T-helper 17 cell (primary cell): Measurements from ENCODE around the gene PTPRR. TPM values are rescaled to one million over a fixed set of nuclear protein-coding genes. Genes with fewer than 3 reads are reported as not detected.
A peak's percentile ranks its signal among the peaks of the same experiment; 100 is the strongest.

ENCODE experiments used
- ATAC-seq: fragments of 150-1000 bp; cut with Tn5 transposase; 2 replicates; pipeline ENCODE4 v1.10.0; 2021; ENCODE audit warnings: mild to moderate bottlenecking, moderate library complexity
- DNase-seq, 3 donors: peaks; one replicate each; pipeline versions ENCODE4 v3.0.0 to v3.0.0-alpha.2; 2020 to 2021
- H3K9me3 ChIP-seq: one replicate; pipeline ENCODE4 v1.7.0; 2013; ENCODE audit warnings: low read length, mild to moderate bottlenecking; ENCODE audit not compliant: control insufficient read depth, poor library complexity, severe bottlenecking
- H3K27ac Mint-ChIP-seq: one replicate; pipeline ENCODE4 v1.8.0; 2022; ENCODE audit warnings: mild to moderate bottlenecking, moderate library complexity, mixed read lengths
- H3K27me3 Mint-ChIP-seq: one replicate; pipeline ENCODE4 v1.8.0; 2022; ENCODE audit warnings: mixed read lengths
- H3K36me3 Mint-ChIP-seq: one replicate; pipeline ENCODE4 v1.8.0; 2022; ENCODE audit warnings: low read depth, mixed read lengths
- H3K4me1 Mint-ChIP-seq: one replicate; pipeline ENCODE4 v1.8.0; 2022; ENCODE audit warnings: mild to moderate bottlenecking, mixed read lengths
- H3K4me3 Mint-ChIP-seq: one replicate; pipeline ENCODE4 v1.8.0; 2022; ENCODE audit warnings: mild to moderate bottlenecking, moderate library complexity, mixed read lengths
- total RNA-seq, 4 donors: library from RNA in 2 of 4; stranded (reverse) in 2 of 4; gene quantifications; one replicate each; pipeline ENCODE4 v1.2.3 and lab custom pipeline; 2022 to 2026

The PTPRR gene
- total RNA-seq, 2 donors from 2014 or later, result not detected

GRCh38 chr12:70609739-70610491 lies 310.6 kb downstream of the PTPRR start:
- peaks cover 9% of the 10 kb centered on the region for H3K4me1 Mint-ChIP-seq
- no peak for DNase-seq
- H3K27me3 Mint-ChIP-seq, result peaks cover 59% of the 10 kb centered on the region
- no peak overlapping the region for H3K27ac Mint-ChIP-seq
- no peaks in the 10 kb centered on the region for H3K9me3 ChIP-seq
- peaks cover 4% of the 10 kb centered on the region for H3K36me3 Mint-ChIP-seq
- peak; percentile 28 for ATAC-seq
- peak overlapping the region; percentile 80 for H3K4me3 Mint-ChIP-seq

GRCh38 chr12:70609203-70609602 lies 311.3 kb downstream of the PTPRR start:
- Mint-ChIP-seq H3K36me3 (peaks cover 4% of the 10 kb centered on the region), H3K27me3 (peaks cover 62% of the 10 kb centered on the region), H3K4me1 (peaks cover 9% of the 10 kb centered on the region)

GRCh38 chr12:70608184-70608583 lies 312.4 kb downstream of the PTPRR start:
- ATAC-seq (no peak), DNase-seq (no peak)
- Mint-ChIP-seq H3K36me3 (peaks cover 4% of the 10 kb centered on the region), H3K4me3 (no peak overlapping the region), H3K4me1 (peaks cover 9% of the 10 kb centered on the region), H3K27me3 (peaks cover 55% of the 10 kb centered on the region), H3K27ac (no peak overlapping the region)
- no peaks in the 10 kb centered on the region for H3K9me3 ChIP-seq

More at GRCh38 chr12:70609203-70609602, 311.3 kb downstream of the PTPRR start:
- DNase-seq (no peak), ATAC-seq (no peak)
- no peaks in the 10 kb centered on the region for H3K9me3 ChIP-seq
- H3K27ac Mint-ChIP-seq, result no peak overlapping the region
- H3K4me3 Mint-ChIP-seq, result peak overlapping the region; percentile 58

- Mint-ChIP-seq H3K36me3 (peaks cover 4% of the 10 kb centered on the region), H3K27ac (no peak overlapping the region), H3K4me3 (no peak overlapping the region), H3K4me1 (peaks cover 9% of the 10 kb centered on the region), H3K27me3 (peaks cover 51% of the 10 kb centered on the region)
- no peak for ATAC-seq
- no peak for DNase-seq
- H3K9me3 ChIP-seq, result no peaks in the 10 kb centered on the region
Observed at GRCh38 chr12:70607107-70607506, 313.4 kb downstream of the PTPRR start.

- DNase-seq (no peak), ATAC-seq (no peak)
- Mint-ChIP-seq H3K27me3 (peaks cover 44% of the 10 kb centered on the region), H3K4me3 (no peak overlapping the region), H3K4me1 (peaks cover 9% of the 10 kb centered on the region), H3K36me3 (peaks cover 4% of the 10 kb centered on the region), H3K27ac (no peak overlapping the region)
- H3K9me3 ChIP-seq, result no peaks in the 10 kb centered on the region
Observed at GRCh38 chr12:70605976-70606375, 314.6 kb downstream of the PTPRR start.

GRCh38 chr12:70604662-70605061 lies 315.9 kb downstream of the PTPRR start:
- Mint-ChIP-seq H3K4me3 (no peak overlapping the region), H3K27ac (no peak overlapping the region), H3K36me3 (no peaks in the 10 kb centered on the region), H3K27me3 (peaks cover 34% of the 10 kb centered on the region), H3K4me1 (peaks cover 4% of the 10 kb centered on the region)
- H3K9me3 ChIP-seq, result no peaks in the 10 kb centered on the region
- ATAC-seq (no peak), DNase-seq (no peak)

- H3K4me1 Mint-ChIP-seq, result no peaks in the 10 kb centered on the region
- H3K27me3 Mint-ChIP-seq, result peaks cover 19% of the 10 kb centered on the region
- H3K4me3 Mint-ChIP-seq, result no peak overlapping the region
- no peak for ATAC-seq
- DNase-seq, result no peak
- H3K9me3 ChIP-seq, result no peaks in the 10 kb centered on the region
- no peak overlapping the region for H3K27ac Mint-ChIP-seq
- H3K36me3 Mint-ChIP-seq, result no peaks in the 10 kb centered on the region
Observed at GRCh38 chr12:70603044-70603443, 317.5 kb downstream of the PTPRR start.

- DNase-seq, result no peak
- H3K27ac Mint-ChIP-seq, result no peak overlapping the region
- H3K4me1 Mint-ChIP-seq, result no peaks in the 10 kb centered on the region
- no peaks in the 10 kb centered on the region for H3K9me3 ChIP-seq
- peaks cover 5% of the 10 kb centered on the region for H3K27me3 Mint-ChIP-seq
- ATAC-seq, result no peak
- H3K4me3 Mint-ChIP-seq, result no peak overlapping the region
- H3K36me3 Mint-ChIP-seq, result no peaks in the 10 kb centered on the region
Observed at GRCh38 chr12:70598467-70599193, 321.9 kb downstream of the PTPRR start.

GRCh38 chr12:70592664-70593063 lies 327.9 kb downstream of the PTPRR start:
- no peak for DNase-seq
- H3K27me3 Mint-ChIP-seq, result peaks cover 35% of the 10 kb centered on the region
- peaks cover 3% of the 10 kb centered on the region for H3K36me3 Mint-ChIP-seq
- H3K27ac Mint-ChIP-seq, result no peak overlapping the region
- ATAC-seq, result no peak
- H3K4me1 Mint-ChIP-seq, result peaks cover 3% of the 10 kb centered on the region
- H3K4me3 Mint-ChIP-seq, result no peak overlapping the region
- H3K9me3 ChIP-seq, result no peaks in the 10 kb centered on the region

- H3K27me3 Mint-ChIP-seq, result peaks cover 35% of the 10 kb centered on the region
- ATAC-seq (no peak), DNase-seq (no peak)
- H3K27ac Mint-ChIP-seq, result no peak overlapping the region
- H3K9me3 ChIP-seq, result no peaks in the 10 kb centered on the region
- H3K4me1 Mint-ChIP-seq, result peaks cover 3% of the 10 kb centered on the region
- peaks cover 3% of the 10 kb centered on the region for H3K36me3 Mint-ChIP-seq
- H3K4me3 Mint-ChIP-seq, result no peak overlapping the region
Observed at GRCh38 chr12:70590549-70591226, 329.9 kb downstream of the PTPRR start.

GRCh38 chr12:70590051-70590450 lies 330.5 kb downstream of the PTPRR start:
- H3K4me3 Mint-ChIP-seq, result no peak overlapping the region
- DNase-seq (peak in 2 of 3 donors; percentile 13 to 45), ATAC-seq (peak; percentile 77)
- peaks cover 3% of the 10 kb centered on the region for H3K4me1 Mint-ChIP-seq
- H3K27ac Mint-ChIP-seq, result no peak overlapping the region
- no peaks in the 10 kb centered on the region for H3K9me3 ChIP-seq
- peaks cover 3% of the 10 kb centered on the region for H3K36me3 Mint-ChIP-seq
- peaks cover 35% of the 10 kb centered on the region for H3K27me3 Mint-ChIP-seq
